22Rv1 (cell line): ENCODE data around the gene NAV2.

ENCODE experiments used
- H3K27ac ChIP-seq: fragments of 450-650 bp; 2 replicates; pipeline ENCODE4 v1.5.1; 2017
- CTCF ChIP-seq: fragments of 450-650 bp; IDR thresholded peaks from 2 replicates; pipeline ENCODE4 v1.5.1; 2017; ENCODE audit warnings: mild to moderate bottlenecking
- ZFX ChIP-seq: fragments of 450-650 bp; IDR thresholded peaks from 2 replicates; pipeline ENCODE4 v1.6.1; 2017; ENCODE audit warnings: antibody characterized with exemption, borderline replicate concordance

NAV2 gene

GRCh38 chr11:20011307-20011951 is 298.8 kb downstream of the NAV2 start:
- no peak overlapping the region for H3K27ac ChIP-seq
- TF ChIP-seq CTCF (no peak), ZFX (no peak)

- no peak overlapping the region for H3K27ac ChIP-seq
- TF ChIP-seq ZFX (no peak), CTCF (no peak)
Measured at GRCh38 chr11:20013346-20014066, 300.9 kb downstream of the NAV2 start.

- TF ChIP-seq CTCF = no peak
- TF ChIP-seq ZFX = no peak
- no peak overlapping the region for H3K27ac ChIP-seq
Measured at GRCh38 chr11:20014067-20014402, 301.4 kb downstream of the NAV2 start.

- no peak for TF ChIP-seq ZFX
- no peak for TF ChIP-seq CTCF
- H3K27ac ChIP-seq = no peak overlapping the region
Measured at GRCh38 chr11:20015101-20015500, 302.5 kb downstream of the NAV2 start.

- TF ChIP-seq CTCF = no peak
- no peak for TF ChIP-seq ZFX
- H3K27ac ChIP-seq = no peak overlapping the region
Measured at GRCh38 chr11:20015529-20016427, 303.1 kb downstream of the NAV2 start.

- TF ChIP-seq CTCF (no peak), ZFX (no peak)
- H3K27ac ChIP-seq = no peak overlapping the region
Measured at GRCh38 chr11:20016526-20016925, 303.9 kb downstream of the NAV2 start.
